ENCODE results near the gene ADGB. TPM values are rescaled to one million over a fixed set of nuclear protein-coding genes. Genes with fewer than 3 reads are reported as not detected.

The ADGB gene
- total RNA-seq, 1 donor from 2014 or later, result not detected

GRCh38 chr6:146651482-146651863 is 52.7 kb downstream of the ADGB start:
- Histone ChIP-seq H3K36me3 (ENCODE audit: insufficient read depth, low read length) (no peaks in the 10 kb centered on the region), H3K27ac (ENCODE audit: low read depth, low read length) (no peak overlapping the region), H3K4me1 (ENCODE audit: insufficient read depth, low read length) (no peaks in the 10 kb centered on the region), H3K27me3 (ENCODE audit: insufficient read depth, low read length) (no peaks in the 10 kb centered on the region), H3K4me3 (ENCODE audit: insufficient read depth, low read depth, low read length) (no peak overlapping the region), H3K9me3 (ENCODE audit: insufficient read depth, low read depth, low read length) (no peaks in the 10 kb centered on the region), H3K4me2 (ENCODE audit: low read length) (no peak overlapping the region), H3K9ac (ENCODE audit: low read length) (no peak overlapping the region), H4K20me1 (ENCODE audit: insufficient read depth, low read length) (no peaks in the 10 kb centered on the region), H2AFZ (ENCODE audit: low read depth, low read length) (no peak overlapping the region), H3K79me2 (ENCODE audit: insufficient read depth, low read length) (no peaks in the 10 kb centered on the region)
- H3K4me1 Mint-ChIP-seq (ENCODE audit: low read depth, unreplicated experiment), result no peaks in the 10 kb centered on the region
- H3K36me3 Mint-ChIP-seq (ENCODE audit: low read depth, unreplicated experiment), result no peaks in the 10 kb centered on the region
- no peak overlapping the region for H3K27ac Mint-ChIP-seq (ENCODE audit: unreplicated experiment)
- H3K27me3 Mint-ChIP-seq (ENCODE audit: low read depth, unreplicated experiment), result no peaks in the 10 kb centered on the region
- no peak for DNase-seq (ENCODE audit: low read depth)
- TF ChIP-seq EZH2 (IDR thresholded peaks at IDR 0.05; ENCODE audit: insufficient read depth, low read length), result no peak
- TF ChIP-seq, protein P1, sequence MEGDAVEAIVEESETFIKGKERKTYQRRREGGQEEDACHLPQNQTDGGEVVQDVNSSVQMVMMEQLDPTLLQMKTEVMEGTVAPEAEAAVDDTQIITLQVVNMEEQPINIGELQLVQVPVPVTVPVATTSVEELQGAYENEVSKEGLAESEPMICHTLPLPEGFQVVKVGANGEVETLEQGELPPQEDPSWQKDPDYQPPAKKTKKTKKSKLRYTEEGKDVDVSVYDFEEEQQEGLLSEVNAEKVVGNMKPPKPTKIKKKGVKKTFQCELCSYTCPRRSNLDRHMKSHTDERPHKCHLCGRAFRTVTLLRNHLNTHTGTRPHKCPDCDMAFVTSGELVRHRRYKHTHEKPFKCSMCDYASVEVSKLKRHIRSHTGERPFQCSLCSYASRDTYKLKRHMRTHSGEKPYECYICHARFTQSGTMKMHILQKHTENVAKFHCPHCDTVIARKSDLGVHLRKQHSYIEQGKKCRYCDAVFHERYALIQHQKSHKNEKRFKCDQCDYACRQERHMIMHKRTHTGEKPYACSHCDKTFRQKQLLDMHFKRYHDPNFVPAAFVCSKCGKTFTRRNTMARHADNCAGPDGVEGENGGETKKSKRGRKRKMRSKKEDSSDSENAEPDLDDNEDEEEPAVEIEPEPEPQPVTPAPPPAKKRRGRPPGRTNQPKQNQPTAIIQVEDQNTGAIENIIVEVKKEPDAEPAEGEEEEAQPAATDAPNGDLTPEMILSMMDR (IDR thresholded peaks at IDR 0.05; ENCODE audit: insufficient read depth, low read depth, low read length), result no peak
- FAIRE-seq, result no peak
- H3K9me3 Mint-ChIP-seq (ENCODE audit: unreplicated experiment), result no peaks in the 10 kb centered on the region
- no peak overlapping the region for H3K4me3 Mint-ChIP-seq (ENCODE audit: unreplicated experiment)

DNA sequence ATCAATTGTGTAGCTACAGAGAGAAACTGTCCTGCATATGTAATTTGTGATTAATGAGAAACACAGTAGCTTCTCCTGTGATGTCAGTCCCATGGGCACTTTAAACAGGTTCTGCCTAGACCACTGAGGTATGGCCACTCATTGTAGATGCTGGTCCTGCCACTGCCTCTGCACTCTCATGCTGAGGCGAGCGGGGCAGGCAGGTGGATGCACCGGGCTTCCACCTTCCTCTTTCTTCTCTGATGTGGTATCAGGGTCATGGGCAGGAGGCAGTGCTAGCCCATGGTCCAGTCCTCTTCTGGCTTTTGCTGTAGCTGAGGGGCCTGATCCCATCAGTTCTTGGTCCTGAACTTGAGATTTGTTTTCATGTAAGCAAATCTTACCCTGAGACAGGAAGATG is 58.7 kb downstream of the ADGB start:
- no peaks in the 10 kb centered on the region for H3K9me3 ChIP-seq (ENCODE audit: insufficient read depth, low read depth, low read length)
- H2AFZ ChIP-seq (ENCODE audit: low read depth, low read length), result no peak overlapping the region
- no peaks in the 10 kb centered on the region for H3K4me1 ChIP-seq (ENCODE audit: insufficient read depth, low read length)
- H3K4me1 Mint-ChIP-seq (ENCODE audit: low read depth, unreplicated experiment), result no peaks in the 10 kb centered on the region
- no peak overlapping the region for H3K27ac Mint-ChIP-seq (ENCODE audit: unreplicated experiment)
- TF ChIP-seq, protein P1 (IDR thresholded peaks at IDR 0.05; ENCODE audit: insufficient read depth, low read depth, low read length), result no peak
- TF ChIP-seq EZH2 (IDR thresholded peaks at IDR 0.05; ENCODE audit: insufficient read depth, low read length), result no peak
- H3K36me3 Mint-ChIP-seq (ENCODE audit: low read depth, unreplicated experiment), result no peaks in the 10 kb centered on the region
- no peak overlapping the region for H3K4me2 ChIP-seq (ENCODE audit: low read length)
- H3K27me3 ChIP-seq (ENCODE audit: insufficient read depth, low read length), result no peaks in the 10 kb centered on the region
- no peak overlapping the region for H3K27ac ChIP-seq (ENCODE audit: low read depth, low read length)
- H3K9me3 Mint-ChIP-seq (ENCODE audit: unreplicated experiment), result no peaks in the 10 kb centered on the region
- H3K4me3 Mint-ChIP-seq (ENCODE audit: unreplicated experiment), result no peak overlapping the region
- H3K27me3 Mint-ChIP-seq (ENCODE audit: low read depth, unreplicated experiment), result no peaks in the 10 kb centered on the region
- no peak overlapping the region for H3K4me3 ChIP-seq (ENCODE audit: insufficient read depth, low read depth, low read length)
- no peaks in the 10 kb centered on the region for H4K20me1 ChIP-seq (ENCODE audit: insufficient read depth, low read length)
- no peak for FAIRE-seq
- H3K79me2 ChIP-seq (ENCODE audit: insufficient read depth, low read length), result no peaks in the 10 kb centered on the region
- no peaks in the 10 kb centered on the region for H3K36me3 ChIP-seq (ENCODE audit: insufficient read depth, low read length)
- no peak for DNase-seq (ENCODE audit: low read depth)
- no peak overlapping the region for H3K9ac ChIP-seq (ENCODE audit: low read length)

GRCh38 chr6:146664871-146665360 is 66.1 kb downstream of the ADGB start:
- no peak overlapping the region for H3K27ac Mint-ChIP-seq (ENCODE audit: unreplicated experiment)
- TF ChIP-seq EZH2 (IDR thresholded peaks at IDR 0.05; ENCODE audit: insufficient read depth, low read length), result no peak
- TF ChIP-seq, protein P1 (IDR thresholded peaks at IDR 0.05; ENCODE audit: insufficient read depth, low read depth, low read length), result no peak

More at GRCh38 chr6:146664871-146665360, 66.1 kb downstream of the ADGB start:
- Histone ChIP-seq H3K27me3 (ENCODE audit: insufficient read depth, low read length) (no peaks in the 10 kb centered on the region), H2AFZ (ENCODE audit: low read depth, low read length) (peak overlapping the region; percentile 14), H3K9ac (ENCODE audit: low read length) (no peak overlapping the region), H3K9me3 (ENCODE audit: insufficient read depth, low read depth, low read length) (no peaks in the 10 kb centered on the region), H3K36me3 (ENCODE audit: insufficient read depth, low read length) (no peaks in the 10 kb centered on the region), H3K4me3 (ENCODE audit: insufficient read depth, low read depth, low read length) (no peak overlapping the region), H4K20me1 (ENCODE audit: insufficient read depth, low read length) (no peaks in the 10 kb centered on the region), H3K27ac (ENCODE audit: low read depth, low read length) (no peak overlapping the region), H3K4me1 (ENCODE audit: insufficient read depth, low read length) (no peaks in the 10 kb centered on the region), H3K4me2 (ENCODE audit: low read length) (no peak overlapping the region), H3K79me2 (ENCODE audit: insufficient read depth, low read length) (no peaks in the 10 kb centered on the region)
- H3K36me3 Mint-ChIP-seq (ENCODE audit: low read depth, unreplicated experiment), result no peaks in the 10 kb centered on the region
- no peak for FAIRE-seq
- no peaks in the 10 kb centered on the region for H3K27me3 Mint-ChIP-seq (ENCODE audit: low read depth, unreplicated experiment)
- DNase-seq (ENCODE audit: low read depth), result no peak
- H3K4me1 Mint-ChIP-seq (ENCODE audit: low read depth, unreplicated experiment), result peaks cover 11% of the 10 kb centered on the region
- no peaks in the 10 kb centered on the region for H3K9me3 Mint-ChIP-seq (ENCODE audit: unreplicated experiment)
- no peak overlapping the region for H3K4me3 Mint-ChIP-seq (ENCODE audit: unreplicated experiment)
